ENCODE results near the gene NFATC2.
"Not testable (repeated sequence)": the region's sequence is repeated elsewhere in the genome, so short reads cannot be mapped to it uniquely, and the experiment has no call there.

Gene NFATC2

GRCh38 chr20:51470499-51470820 lies 72.1 kb downstream of the NFATC2 start:
- peak; percentile 24 for ATAC-seq

DNA sequence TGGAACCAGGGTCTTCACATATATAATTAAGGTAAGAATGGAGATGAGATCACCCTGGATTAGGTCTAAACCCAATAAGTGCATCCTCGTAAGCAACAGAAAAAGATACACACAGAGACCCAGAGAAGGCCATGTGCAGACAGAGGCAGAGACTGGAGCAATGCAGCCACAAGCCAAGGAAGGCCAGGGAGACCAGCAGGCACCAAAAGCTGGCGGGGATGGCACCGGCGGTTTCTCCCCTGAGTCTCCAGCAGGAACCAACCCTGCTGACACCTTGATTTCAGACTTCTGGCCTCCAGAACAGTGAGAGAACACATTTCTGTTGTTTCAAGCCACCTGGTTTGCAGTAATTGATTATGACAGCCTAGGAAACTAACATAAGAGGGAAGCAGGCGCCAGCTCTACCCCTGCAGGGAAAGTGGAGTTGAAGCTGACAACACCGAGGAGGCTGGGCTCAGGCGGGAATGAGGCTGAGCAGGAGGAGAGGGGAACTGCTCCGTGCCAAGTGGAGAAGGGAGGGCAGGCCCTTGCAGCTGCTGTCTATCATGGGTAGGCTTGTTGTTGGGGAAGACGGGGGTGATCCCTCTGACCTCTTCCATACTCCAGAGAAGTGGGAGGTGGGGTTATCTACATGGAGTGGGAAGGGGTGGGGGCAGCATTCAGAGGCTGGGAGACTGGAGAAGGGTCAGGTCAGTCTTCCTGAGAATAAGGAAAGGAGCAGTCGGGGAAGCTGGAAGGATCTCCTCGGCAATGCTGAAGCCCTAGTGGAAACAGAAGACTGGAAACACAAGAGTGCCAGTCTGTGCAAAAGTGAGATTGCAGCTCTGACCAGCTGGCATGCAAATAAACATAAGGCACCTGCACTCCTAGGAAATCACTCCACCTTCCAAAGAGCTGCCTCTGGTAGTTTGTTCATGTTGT lies 72.7 kb downstream of the NFATC2 start:
- ATAC-seq = no peak

More at GRCh38 chr20:51470499-51470820, 72.1 kb downstream of the NFATC2 start:
- no peak for DNase-seq

GRCh38 chr20:51469046-51469445 lies 73.5 kb downstream of the NFATC2 start:
- ATAC-seq = no peak

More for the DNA sequence above, 72.7 kb downstream of the NFATC2 start:
- no peak for DNase-seq

DNA sequence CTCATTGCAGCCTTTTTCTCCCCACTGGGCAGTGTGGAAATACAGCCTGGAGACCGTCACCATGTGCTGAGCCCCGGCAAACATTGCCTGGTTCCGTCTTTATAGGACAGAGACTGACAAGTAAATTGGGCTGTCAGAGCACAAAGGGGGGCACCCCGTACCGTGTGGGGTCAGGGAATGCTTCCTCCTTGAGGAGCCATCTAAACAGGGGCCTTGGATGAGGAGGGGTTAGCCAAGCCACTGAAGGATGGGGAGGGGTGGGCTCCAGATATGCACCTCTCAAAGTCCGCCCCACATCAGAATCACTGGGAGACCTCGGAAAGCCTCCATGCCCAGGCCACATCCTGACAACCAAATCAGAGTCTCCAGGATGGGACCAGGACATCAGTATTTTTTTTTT lies 73.9 kb downstream of the NFATC2 start:
- DNase-seq (no peak), ATAC-seq (no peak)

More at GRCh38 chr20:51469046-51469445, 73.5 kb downstream of the NFATC2 start:
- DNase-seq = no peak

GRCh38 chr20:51467956-51468626 lies 74.4 kb downstream of the NFATC2 start:
- ATAC-seq (no peak), DNase-seq (no peak)

- ATAC-seq (no peak), DNase-seq (no peak)
Measured at GRCh38 chr20:51463998-51464397, 78.5 kb downstream of the NFATC2 start.

GRCh38 chr20:51463560-51463959 lies 79.0 kb downstream of the NFATC2 start:
- DNase-seq = no peak
- peak; percentile 61 for ATAC-seq

DNA sequence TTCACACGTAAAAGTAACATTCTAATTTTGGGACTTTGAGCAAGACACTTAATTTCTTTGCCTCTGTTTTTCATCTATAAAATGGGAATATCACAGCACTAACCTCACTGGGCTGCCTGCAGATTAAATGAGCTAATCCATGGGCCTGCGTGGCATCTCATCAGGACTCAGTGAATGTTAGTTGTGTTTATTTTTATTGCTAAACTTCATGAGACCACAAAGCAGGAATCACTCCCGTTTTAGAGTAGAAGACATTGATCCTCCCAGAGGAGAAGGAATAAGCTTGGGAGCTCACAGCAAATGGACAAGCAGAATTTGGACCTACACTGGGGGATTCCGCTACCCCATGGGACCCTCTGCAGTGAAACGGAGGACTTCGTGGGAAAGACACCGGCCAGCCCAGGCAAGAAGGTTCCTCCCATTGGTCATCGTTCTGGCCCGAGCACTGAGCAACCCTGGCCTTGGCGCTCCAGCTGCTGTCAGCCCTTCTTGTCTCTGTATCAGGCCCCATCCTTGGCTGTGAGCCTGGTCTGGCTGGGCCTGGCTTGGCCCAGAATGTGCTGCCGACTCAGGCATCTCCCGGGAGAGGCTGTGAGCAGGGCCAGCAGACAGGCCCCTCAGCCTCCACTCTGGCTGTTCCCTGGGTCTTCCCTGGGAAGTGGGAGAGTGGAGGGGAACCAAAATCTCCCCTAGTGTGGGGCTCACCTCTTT lies 79.8 kb downstream of the NFATC2 start:
- ATAC-seq (no peak), DNase-seq (no peak)

- not testable (repeated sequence) for ATAC-seq, DNase-seq
Measured at GRCh38 chr20:51461846-51462245, 80.7 kb downstream of the NFATC2 start.

- ATAC-seq (no peak), DNase-seq (no peak)
Measured at GRCh38 chr20:51461306-51461705, 81.2 kb downstream of the NFATC2 start.

GRCh38 chr20:51460569-51461265 lies 81.8 kb downstream of the NFATC2 start:
- ATAC-seq (no peak), DNase-seq (no peak)

DNA sequence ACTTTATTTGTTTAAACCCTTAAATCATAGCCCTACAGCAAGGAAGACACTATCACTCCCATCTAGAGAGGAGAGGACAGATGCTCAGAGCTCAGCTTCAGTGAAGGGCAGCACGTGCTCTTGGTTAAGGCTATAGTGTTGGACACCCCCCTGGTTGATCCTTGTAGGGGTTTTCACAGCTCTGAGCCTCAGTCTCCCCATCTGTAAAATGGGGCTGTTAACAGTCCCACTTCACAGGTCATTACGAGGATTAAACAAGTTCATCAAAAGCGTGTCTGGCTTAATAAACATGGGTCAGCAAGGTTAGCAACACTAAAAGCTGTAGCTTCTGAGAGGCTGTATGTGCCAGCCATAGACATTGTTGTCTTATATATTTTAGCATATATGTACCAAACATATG lies 82.4 kb downstream of the NFATC2 start:
- ATAC-seq (no peak), DNase-seq (no peak)

- no peak for DNase-seq
- no peak for ATAC-seq
Measured at GRCh38 chr20:51458751-51459439, 83.6 kb downstream of the NFATC2 start.

GRCh38 chr20:51457533-51457932 lies 85.0 kb downstream of the NFATC2 start:
- DNase-seq = no peak
- ATAC-seq = no peak

DNA sequence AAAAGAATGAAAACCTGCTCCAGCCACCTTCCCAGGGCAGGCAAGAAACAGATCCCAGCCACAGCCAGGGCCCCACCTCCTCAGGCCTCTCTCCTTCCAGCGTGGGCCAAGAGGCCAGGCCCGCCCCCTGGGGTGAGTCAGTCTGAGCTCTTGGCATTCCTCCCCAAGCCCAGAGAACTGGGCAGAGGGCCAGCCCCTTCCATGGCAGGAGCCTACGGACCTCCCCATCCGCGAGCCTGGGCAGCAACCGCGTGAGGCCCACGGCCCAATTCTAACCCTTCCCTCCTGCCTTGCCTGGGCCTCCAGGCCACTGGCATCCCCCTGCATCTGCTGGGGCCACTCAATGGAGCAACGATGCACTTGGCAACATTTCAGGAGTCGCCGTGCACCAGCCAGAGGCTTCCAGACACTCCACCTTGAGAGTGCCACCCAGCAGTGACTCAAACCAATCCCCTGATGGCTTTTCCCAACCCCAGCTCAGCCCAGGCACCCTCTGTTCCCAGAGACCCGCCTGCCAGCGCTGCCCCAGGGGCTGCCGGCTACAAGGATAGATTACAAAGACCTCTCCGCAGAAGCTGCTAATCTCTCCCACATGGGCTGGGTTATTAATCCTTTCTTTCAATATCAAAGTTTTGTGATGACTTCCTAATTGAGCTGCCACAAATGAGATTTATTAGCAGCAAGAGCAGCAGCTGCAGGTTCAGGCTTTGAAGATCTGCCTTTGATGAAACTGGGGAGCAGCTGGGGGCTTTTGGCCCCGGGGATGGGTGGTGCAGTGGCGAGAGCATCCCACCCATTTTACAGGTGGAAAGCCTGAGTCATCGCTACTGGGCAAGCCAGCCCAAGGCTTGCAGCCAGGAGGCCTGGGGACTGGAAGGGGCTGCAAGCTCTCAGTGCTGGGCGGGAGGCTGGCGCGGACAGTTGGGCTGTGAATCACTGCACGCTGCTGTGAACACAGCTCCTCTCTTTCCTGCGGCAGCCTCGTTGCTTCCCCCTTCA lies 85.7 kb downstream of the NFATC2 start:
- ATAC-seq = peak; percentile 60
- peak; percentile 41 for DNase-seq

GRCh38 chr20:51454250-51454865 lies 88.2 kb downstream of the NFATC2 start:
- DNase-seq (no peak), ATAC-seq (no peak)

DNA sequence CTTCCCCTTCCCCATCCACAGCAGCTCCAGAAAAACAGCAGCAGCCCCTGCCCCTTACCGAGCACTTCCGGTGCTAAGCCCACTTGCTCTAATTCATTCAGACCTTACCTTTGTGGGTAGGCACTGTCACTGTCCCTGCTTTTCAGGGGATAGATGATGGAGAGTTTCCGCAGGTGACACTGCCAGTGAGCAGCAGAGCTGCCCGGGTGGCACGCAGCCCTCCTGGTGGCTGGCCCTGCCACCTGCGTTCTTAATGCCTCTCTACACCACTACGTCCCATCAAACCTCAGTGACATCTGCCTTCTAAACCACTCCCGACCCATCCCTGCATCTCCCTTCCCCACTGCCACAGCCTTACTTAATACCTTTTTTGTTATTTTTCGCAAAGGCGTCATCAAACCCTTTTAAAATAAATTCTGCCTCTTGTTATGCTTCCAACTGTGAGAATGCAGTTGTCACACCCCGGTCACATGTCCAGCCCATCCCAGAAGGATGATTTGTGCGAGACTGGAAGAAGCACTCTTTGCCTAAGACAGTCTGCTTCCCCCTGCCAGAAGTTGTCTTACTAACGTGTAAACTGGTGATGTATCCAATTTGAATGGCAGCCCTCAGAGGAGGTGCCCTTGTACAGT lies 89.7 kb downstream of the NFATC2 start:
- DNase-seq = no peak
- ATAC-seq = no peak

GRCh38 chr20:51452091-51452613 lies 90.4 kb downstream of the NFATC2 start:
- DNase-seq (no peak), ATAC-seq (no peak)

GRCh38 chr20:51451484-51451883 lies 91.0 kb downstream of the NFATC2 start:
- no peak for DNase-seq
- no peak for ATAC-seq
